Thyroid gland (tissue), 4 donors: ENCODE results near the gene HEATR9.

ENCODE experiments used
- POLR2A ChIP-seq, 2 donors: fragments of 450-650 bp; IDR thresholded peaks; one replicate each; pipeline ENCODE4 v1.6.1; 2017; ENCODE audit warnings: antibody characterized with exemption in 2 of 2, mild to moderate bottlenecking in 2 of 2, moderate library complexity in 1 of 2
- TF ChIP-seq, protein P1 (sequence below), 6 experiments: fragments of 200-600 bp in 3 of 6; fragments of 450-650 bp in 3 of 6; sonication (generic) in 3 of 6; IDR thresholded peaks; one replicate each; pipeline ENCODE4 v1.5.1; 2016 to 2019; ENCODE audit warnings: antibody characterized with exemption in 6 of 6, mild to moderate bottlenecking in 2 of 6, inconsistent platforms in 1 of 6, moderate library complexity in 1 of 6

DNA sequence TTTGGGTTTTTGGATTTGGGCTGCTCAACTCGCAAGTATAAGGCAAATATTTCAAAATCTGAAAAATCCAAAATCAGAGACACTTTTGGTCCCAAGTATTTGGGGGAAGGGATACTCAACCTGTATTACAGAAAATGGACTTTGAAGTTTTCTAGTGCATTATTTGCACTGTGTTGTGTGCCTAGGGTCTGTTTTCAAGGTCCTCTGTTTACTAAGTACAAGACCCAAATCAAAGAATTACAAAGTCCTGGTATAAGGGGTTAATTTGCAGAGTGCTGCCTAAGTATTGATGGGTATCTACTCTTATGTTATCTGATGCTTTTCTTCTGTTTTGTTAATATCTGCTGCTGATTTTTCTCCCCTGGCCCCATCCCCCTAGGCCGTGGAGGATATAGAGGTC lies 25.0 kb downstream of the HEATR9 start:
- TF ChIP-seq POLR2A (IDR thresholded peaks at IDR 0.05): no peak
- TF ChIP-seq, protein P1, sequence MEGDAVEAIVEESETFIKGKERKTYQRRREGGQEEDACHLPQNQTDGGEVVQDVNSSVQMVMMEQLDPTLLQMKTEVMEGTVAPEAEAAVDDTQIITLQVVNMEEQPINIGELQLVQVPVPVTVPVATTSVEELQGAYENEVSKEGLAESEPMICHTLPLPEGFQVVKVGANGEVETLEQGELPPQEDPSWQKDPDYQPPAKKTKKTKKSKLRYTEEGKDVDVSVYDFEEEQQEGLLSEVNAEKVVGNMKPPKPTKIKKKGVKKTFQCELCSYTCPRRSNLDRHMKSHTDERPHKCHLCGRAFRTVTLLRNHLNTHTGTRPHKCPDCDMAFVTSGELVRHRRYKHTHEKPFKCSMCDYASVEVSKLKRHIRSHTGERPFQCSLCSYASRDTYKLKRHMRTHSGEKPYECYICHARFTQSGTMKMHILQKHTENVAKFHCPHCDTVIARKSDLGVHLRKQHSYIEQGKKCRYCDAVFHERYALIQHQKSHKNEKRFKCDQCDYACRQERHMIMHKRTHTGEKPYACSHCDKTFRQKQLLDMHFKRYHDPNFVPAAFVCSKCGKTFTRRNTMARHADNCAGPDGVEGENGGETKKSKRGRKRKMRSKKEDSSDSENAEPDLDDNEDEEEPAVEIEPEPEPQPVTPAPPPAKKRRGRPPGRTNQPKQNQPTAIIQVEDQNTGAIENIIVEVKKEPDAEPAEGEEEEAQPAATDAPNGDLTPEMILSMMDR (IDR thresholded peaks at IDR 0.05): no peak
